ENCODE measurements around the gene CSMD2. TPM values are rescaled to one million over a fixed set of nuclear protein-coding genes. Genes with fewer than 3 reads are reported as not detected.

CSMD2 gene
- total RNA-seq, 1 experiment from 2014 or later = 0.22 TPM

GRCh38 chr1:33822396-33822795 lies 342.6 kb downstream of the CSMD2 start:
- BruUV-seq (replicated peaks) = no TSS peak
- H3K4me1 ChIP-seq (ENCODE audit: control insufficient read depth in 1 of 2, insufficient read depth in 2 of 2, low read length in 2 of 2) = no peaks in the 10 kb centered on the region
- H2AFZ ChIP-seq (ENCODE audit: low read depth, low read length, poor library complexity, severe bottlenecking) = no peak overlapping the region
- H3K27me3 ChIP-seq (ENCODE audit: insufficient read depth, low read length) = peaks cover 37% of the 10 kb centered on the region
- POLR2A ChIA-PET = no interaction called here
- H3K9ac ChIP-seq (ENCODE audit: low read length) = no peak overlapping the region
- TF ChIP-seq SP1 (IDR thresholded peaks at IDR 0.05; ENCODE audit: low read depth) (no peak), TCF7L2 (IDR thresholded peaks at IDR 0.05; ENCODE audit: borderline replicate concordance, extremely low read depth, insufficient read depth, insufficient read length) (no peak), REST (IDR thresholded peaks at IDR 0.05; ENCODE audit: low read depth) (no peak), CTCF (IDR thresholded peaks at IDR 0.05 in 2 of 3, conservative IDR thresholded peaks at IDR 0.05 in 1 of 3; ENCODE audit: borderline replicate concordance in 1 of 3, insufficient read depth in 1 of 3, low read depth in 2 of 3, low read length in 2 of 3) (no peak), MAX (IDR thresholded peaks at IDR 0.05) (no peak), POLR2AphosphoS5 (IDR thresholded peaks at IDR 0.05; ENCODE audit: low read depth, low read length) (no peak), ZFX (IDR thresholded peaks at IDR 0.05) (no peak), ATF3 (IDR thresholded peaks at IDR 0.05) (no peak), YY1 (IDR thresholded peaks at IDR 0.05; ENCODE audit: extremely low read depth, insufficient replicate concordance, low read depth, low read length) (no peak), POLR2A (IDR thresholded peaks at IDR 0.05; ENCODE audit: borderline replicate concordance, extremely low read depth, insufficient read depth, insufficient read length) (no peak), CEBPB (IDR thresholded peaks at IDR 0.05; ENCODE audit: low read depth) (no peak)
- CTCF ChIA-PET = no interaction called here
- no peaks in the 10 kb centered on the region for H3K36me3 ChIP-seq (ENCODE audit: control insufficient read depth in 1 of 2, insufficient read depth in 2 of 2, low read length in 2 of 2)
- no peaks in the 10 kb centered on the region for H4K20me1 ChIP-seq (ENCODE audit: insufficient read depth)
- H3K27ac ChIP-seq (ENCODE audit: low read depth, low read length) = no peak overlapping the region
- no peaks in the 10 kb centered on the region for H3K9me3 ChIP-seq (ENCODE audit: control insufficient read depth in 1 of 2, insufficient read depth in 1 of 2, low read depth in 1 of 2, low read length in 2 of 2)
- RAD21 ChIA-PET (ENCODE audit: low non-redundant PET in 1 of 2, low total read pairs in 2 of 2, uncharacterized antibody in 2 of 2, unreplicated experiment in 2 of 2) = no interaction called here
- no peak for ATAC-seq
- no peak for DNase-seq (ENCODE audit: low read depth, low spot score)
- no peak overlapping the region for H3K4me2 ChIP-seq (ENCODE audit: low read length)
- no peaks in the 10 kb centered on the region for H3K79me2 ChIP-seq (ENCODE audit: insufficient read depth, low read length)
- intact Hi-C loops (cut with micrococcal nuclease) = no loop called here
- no peak overlapping the region for H3K4me3 ChIP-seq (replicated peaks in 1 of 2; ENCODE audit: low read depth in 1 of 2, low read length in 2 of 2)
- H3K9me2 ChIP-seq (ENCODE audit: insufficient read depth) = no peaks in the 10 kb centered on the region
